Activated T-cell treated with anti-CD3 and anti-CD28 coated beads, Interleukin-2, amount 50 U/mL, for 24 hours (primary cell): Measurements from ENCODE around the gene PROM1.

Experiments used
- DNase-seq: peaks from one replicate; pipeline ENCODE4 v3.0.0-alpha.2; 2020
- H3K27ac Mint-ChIP-seq: 2 replicates; pipeline ENCODE4 v1.8.0; 2020; ENCODE audit warnings: mild to moderate bottlenecking, mixed read lengths
- H3K27me3 Mint-ChIP-seq: 2 replicates; pipeline ENCODE4 v1.8.0; 2020; ENCODE audit warnings: mixed read lengths
- H3K36me3 Mint-ChIP-seq: 2 replicates; pipeline ENCODE4 v1.8.0; 2020; ENCODE audit warnings: low read depth, mixed read lengths
- H3K4me1 Mint-ChIP-seq: 2 replicates; pipeline ENCODE4 v1.8.0; 2020; ENCODE audit warnings: low read depth, mixed read lengths
- H3K4me3 Mint-ChIP-seq: 2 replicates; pipeline ENCODE4 v1.8.0; 2020; ENCODE audit warnings: mild to moderate bottlenecking, moderate library complexity, mixed read lengths
- H3K9me3 Mint-ChIP-seq: 2 replicates; pipeline ENCODE4 v1.8.0; 2020; ENCODE audit warnings: mixed read lengths

PROM1 gene

DNA sequence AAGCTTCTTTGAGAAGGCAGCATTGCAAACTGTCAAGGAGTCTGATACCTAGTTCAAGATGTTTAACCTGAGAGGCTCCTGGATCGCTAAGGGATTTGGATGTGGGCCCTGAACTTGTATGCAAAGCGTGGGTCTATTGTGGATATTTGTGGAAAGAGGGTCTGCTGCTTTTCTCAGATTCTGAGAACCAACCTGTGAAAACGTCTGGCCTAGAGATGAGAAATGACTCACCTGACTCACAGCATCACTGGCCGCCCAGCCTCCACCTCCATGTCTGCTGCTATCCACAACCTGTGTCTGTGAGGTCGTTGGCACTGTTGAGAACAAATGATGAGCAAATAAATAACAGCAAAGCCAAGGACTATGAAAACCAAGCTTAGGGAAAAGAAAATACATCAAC lies 33.3 kb upstream of the PROM1 start:
- H3K4me3 Mint-ChIP-seq: no peak overlapping the region
- peaks cover 11% of the 10 kb centered on the region for H3K27me3 Mint-ChIP-seq
- H3K36me3 Mint-ChIP-seq: no peaks in the 10 kb centered on the region
- no peak for DNase-seq
- H3K4me1 Mint-ChIP-seq: peaks cover 3% of the 10 kb centered on the region
- no peak overlapping the region for H3K27ac Mint-ChIP-seq
- H3K9me3 Mint-ChIP-seq: no peaks in the 10 kb centered on the region

DNA sequence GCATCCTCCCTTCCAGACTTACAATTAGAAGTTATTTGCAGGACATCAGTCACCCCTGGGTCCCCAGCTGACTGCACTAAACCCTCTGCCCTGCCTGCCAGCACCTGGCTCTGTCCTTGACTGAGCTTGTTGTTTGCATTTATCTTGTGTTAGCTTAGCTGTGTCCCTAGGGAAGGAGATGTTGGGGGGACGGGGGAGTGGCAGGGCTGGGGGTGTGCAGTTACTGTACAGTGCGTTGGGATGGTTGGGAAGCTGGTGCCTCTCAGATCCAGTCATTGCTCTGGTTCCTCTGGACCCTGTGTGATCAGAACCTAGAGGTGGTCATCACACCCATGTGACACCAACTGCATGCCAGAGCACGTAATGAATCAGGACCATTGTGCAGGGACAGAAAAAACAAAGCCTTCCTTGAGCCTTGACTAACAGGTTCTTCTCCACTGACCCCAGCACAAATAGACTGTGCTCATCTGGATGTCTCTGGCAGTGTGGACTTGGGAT lies 32.7 kb upstream of the PROM1 start:
- H3K9me3 Mint-ChIP-seq: no peaks in the 10 kb centered on the region
- H3K4me1 Mint-ChIP-seq: no peaks in the 10 kb centered on the region
- DNase-seq: no peak
- peaks cover 18% of the 10 kb centered on the region for H3K27me3 Mint-ChIP-seq
- H3K36me3 Mint-ChIP-seq: no peaks in the 10 kb centered on the region
- H3K27ac Mint-ChIP-seq: no peak overlapping the region
- H3K4me3 Mint-ChIP-seq: no peak overlapping the region

DNA sequence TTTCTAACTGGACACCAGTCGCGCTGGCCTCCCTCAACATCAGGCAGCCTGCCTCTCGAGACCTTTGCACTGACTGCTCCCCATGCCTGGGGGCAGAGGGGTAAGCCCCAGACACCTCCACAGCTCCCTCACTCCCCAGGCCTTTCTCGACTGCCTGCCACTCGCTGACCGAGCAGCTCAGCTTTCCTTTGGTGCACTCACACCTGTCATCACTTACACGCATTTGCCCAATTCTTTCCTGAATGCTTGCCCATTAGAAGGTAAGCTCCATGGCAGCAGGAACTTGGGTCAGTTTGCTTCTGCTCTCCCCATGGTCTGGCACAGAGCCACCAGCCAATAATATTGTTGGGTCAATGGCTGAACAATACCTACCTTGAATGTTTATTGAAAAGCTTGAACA lies 32.2 kb upstream of the PROM1 start:
- no peak overlapping the region for H3K4me3 Mint-ChIP-seq
- no peaks in the 10 kb centered on the region for H3K9me3 Mint-ChIP-seq
- no peaks in the 10 kb centered on the region for H3K4me1 Mint-ChIP-seq
- peaks cover 20% of the 10 kb centered on the region for H3K27me3 Mint-ChIP-seq
- no peaks in the 10 kb centered on the region for H3K36me3 Mint-ChIP-seq
- no peak overlapping the region for H3K27ac Mint-ChIP-seq
- no peak for DNase-seq

DNA sequence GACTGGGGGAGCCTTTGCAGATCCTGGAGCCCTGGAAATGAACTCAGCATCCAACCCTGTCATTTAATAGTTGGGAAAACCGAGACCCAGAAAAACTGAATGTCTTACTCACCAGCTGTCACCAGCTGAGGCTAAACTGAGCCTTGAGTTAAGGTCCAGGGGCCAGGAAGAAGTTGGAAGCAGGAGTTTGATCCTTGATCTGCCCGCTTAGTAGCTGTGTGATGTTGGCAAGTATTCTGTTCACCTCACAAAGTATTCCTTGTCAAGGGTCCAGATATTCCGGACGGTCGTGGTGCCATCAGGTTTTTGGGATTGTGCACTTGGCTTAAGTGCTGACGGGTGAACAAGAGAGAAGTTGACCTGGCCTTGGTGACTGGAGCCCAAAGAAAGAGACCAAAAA lies 30.7 kb upstream of the PROM1 start:
- Mint-ChIP-seq H3K27me3 (peaks cover 20% of the 10 kb centered on the region), H3K4me1 (no peaks in the 10 kb centered on the region), H3K27ac (no peak overlapping the region), H3K36me3 (no peaks in the 10 kb centered on the region), H3K9me3 (no peaks in the 10 kb centered on the region), H3K4me3 (no peak overlapping the region)
- no peak for DNase-seq

DNA sequence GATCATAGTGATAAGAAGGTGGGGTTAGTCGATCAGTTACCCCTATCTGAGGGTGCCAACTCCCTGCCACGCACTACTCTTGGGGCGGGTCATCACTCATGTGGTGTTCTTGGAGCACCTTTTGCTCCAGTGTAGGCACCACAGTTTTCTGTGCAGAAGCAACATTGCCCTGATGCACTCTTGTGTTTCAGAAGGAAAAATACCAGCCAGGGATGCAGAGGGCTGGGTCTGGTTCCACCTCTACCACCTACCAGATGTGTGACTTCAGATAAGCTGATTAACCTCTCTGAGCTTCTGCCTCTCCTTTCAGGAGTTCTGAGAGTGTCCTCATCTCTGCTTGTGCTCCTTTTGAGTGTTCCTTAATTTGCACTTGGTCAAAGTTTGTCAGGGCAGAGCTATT lies 29.9 kb upstream of the PROM1 start:
- Mint-ChIP-seq H3K4me1 (no peaks in the 10 kb centered on the region), H3K27ac (no peak overlapping the region), H3K36me3 (no peaks in the 10 kb centered on the region), H3K27me3 (peaks cover 20% of the 10 kb centered on the region), H3K4me3 (no peak overlapping the region), H3K9me3 (no peaks in the 10 kb centered on the region)
- DNase-seq: no peak

DNA sequence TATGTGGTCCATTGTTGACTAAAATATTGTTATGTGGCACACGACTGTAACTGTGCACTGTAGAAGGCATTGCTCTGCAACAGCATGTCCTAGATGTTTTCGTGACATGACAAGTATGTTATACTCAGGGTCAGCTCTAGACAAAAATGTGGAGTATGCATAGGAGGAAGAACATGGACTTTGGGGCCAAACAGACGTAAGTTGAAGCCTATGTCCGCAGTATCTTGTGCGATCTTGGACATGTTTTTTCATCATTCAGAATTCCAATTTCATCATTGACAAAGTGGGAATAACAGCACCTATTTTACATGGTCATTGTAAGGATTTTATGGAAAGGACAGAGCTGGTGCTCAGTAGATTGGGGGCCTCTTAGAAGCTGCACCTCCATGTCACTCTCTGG lies 27.7 kb upstream of the PROM1 start:
- Mint-ChIP-seq H3K4me1 (no peaks in the 10 kb centered on the region), H3K4me3 (no peak overlapping the region), H3K27ac (no peak overlapping the region), H3K36me3 (no peaks in the 10 kb centered on the region), H3K27me3 (peaks cover 23% of the 10 kb centered on the region), H3K9me3 (no peaks in the 10 kb centered on the region)
- DNase-seq: no peak

DNA sequence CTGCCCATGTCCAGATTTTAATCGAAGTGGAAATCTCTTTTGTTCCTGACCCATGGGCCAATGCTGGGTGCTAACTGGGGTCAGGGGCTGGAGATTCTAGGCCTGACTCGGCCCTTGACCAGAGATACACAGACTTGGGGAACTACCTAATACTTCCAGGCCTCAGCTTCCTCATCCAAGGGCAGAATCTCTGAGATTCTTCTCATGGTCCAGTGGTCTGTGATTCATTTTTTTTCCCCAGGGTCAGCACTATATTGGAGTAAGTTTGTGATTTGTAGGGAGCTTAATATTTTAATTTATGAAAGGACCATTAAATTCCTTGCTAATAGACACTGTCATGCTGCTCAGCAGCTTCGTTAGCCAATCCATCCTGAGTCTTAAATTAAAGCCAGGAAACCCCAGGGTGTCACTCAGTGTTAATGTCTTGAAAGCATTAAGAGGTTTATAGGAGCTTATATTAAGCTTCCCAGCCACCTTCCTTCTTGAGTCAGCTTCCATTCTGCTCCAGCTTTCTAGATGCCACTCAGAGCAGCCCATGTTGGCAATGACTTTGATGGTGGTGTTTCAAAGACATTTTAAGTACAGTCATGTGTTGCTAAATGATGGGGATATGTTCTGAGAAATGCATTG lies 27.0 kb upstream of the PROM1 start:
- Mint-ChIP-seq H3K27ac (no peak overlapping the region), H3K36me3 (no peaks in the 10 kb centered on the region), H3K9me3 (no peaks in the 10 kb centered on the region), H3K27me3 (peaks cover 23% of the 10 kb centered on the region), H3K4me3 (no peak overlapping the region), H3K4me1 (no peaks in the 10 kb centered on the region)
- no peak for DNase-seq

DNA sequence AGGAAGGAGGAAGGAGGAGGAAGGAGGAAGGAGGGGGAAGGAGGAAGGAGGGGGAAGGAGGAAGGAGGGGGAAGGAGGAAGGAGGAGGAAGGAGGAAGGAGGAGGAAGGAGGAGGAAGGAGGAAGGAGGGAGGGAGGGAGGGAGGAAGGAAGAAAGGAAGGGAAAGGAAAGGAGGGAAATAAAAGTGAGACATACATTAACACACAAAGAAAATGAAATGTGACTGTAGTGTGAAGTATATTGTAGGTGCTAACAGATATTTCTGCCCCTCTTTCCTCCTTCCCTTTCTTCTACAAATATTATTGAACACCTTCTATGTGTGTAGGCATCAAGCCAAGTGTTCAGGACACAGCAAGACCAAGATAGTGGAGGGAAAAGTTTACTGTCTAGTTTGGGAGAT lies 26.4 kb upstream of the PROM1 start:
- no peaks in the 10 kb centered on the region for H3K9me3 Mint-ChIP-seq
- no peak overlapping the region for H3K4me3 Mint-ChIP-seq
- no peaks in the 10 kb centered on the region for H3K4me1 Mint-ChIP-seq
- peaks cover 23% of the 10 kb centered on the region for H3K27me3 Mint-ChIP-seq
- no peaks in the 10 kb centered on the region for H3K36me3 Mint-ChIP-seq
- H3K27ac Mint-ChIP-seq: no peak overlapping the region
- no peak for DNase-seq

DNA sequence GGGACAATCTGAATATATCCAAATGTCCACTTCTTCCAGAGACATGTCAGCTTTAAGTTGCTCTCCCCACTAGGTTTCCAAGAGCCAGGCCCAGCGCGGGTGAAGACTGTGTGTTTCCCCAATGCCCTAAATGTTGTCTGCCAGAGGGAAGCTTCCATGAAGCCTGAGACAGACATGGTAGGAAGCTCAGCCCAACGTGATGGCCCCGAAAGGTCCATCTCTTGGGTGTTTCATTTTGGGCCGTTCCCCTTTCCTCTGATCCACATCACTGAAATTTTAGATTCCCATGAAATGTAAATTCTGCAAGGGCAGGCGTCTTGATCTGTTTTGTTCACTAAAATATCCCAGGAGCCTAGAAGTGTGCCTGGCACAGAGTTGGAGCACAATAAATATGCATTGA lies 25.4 kb upstream of the PROM1 start:
- Mint-ChIP-seq H3K27ac (no peak overlapping the region), H3K36me3 (no peaks in the 10 kb centered on the region), H3K27me3 (peaks cover 23% of the 10 kb centered on the region), H3K4me3 (no peak overlapping the region), H3K4me1 (no peaks in the 10 kb centered on the region), H3K9me3 (no peaks in the 10 kb centered on the region)
- DNase-seq: no peak

DNA sequence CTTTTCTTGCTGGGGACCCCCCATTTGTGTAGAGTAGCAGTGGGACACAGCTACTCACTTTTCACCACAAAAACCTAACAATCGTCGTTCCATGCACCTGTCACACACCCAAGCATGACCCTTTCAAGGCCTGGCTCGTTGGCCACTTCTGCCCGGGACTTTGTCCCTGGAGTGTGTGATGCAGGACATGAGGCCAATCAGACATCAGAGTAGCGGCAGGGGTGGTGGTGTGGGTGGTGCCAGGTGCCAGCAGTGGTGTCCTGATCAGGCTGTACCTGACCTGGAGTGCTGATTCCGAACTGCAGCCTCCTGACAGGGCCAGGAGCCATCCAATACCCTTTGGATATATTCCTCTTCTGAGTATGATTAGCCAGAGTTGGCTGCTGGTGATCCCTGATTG lies 23.1 kb upstream of the PROM1 start:
- no peak for DNase-seq
- Mint-ChIP-seq H3K4me1 (no peaks in the 10 kb centered on the region), H3K4me3 (no peak overlapping the region)

DNA sequence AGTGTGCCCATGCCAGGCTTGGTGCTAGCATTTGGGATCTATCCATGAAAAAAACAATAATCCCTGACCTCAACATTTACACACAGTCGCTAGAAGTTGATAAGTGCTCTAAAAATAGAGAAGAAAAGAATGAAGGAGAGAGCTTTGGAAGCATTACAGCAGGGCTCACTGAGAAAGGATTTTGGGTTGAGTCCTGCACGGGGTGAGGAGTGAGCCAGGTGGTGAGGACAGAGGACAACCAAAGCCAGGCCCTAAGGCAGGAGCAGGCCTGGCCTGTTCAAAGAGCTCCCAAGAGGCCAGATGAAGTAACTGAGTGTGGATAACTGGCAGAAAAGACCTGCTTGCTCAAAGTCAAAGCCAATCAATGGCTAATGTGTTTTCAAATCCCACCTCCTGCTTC lies 20.7 kb upstream of the PROM1 start:
- DNase-seq: no peak
- Mint-ChIP-seq H3K36me3 (no peaks in the 10 kb centered on the region), H3K9me3 (no peaks in the 10 kb centered on the region), H3K27ac (no peak overlapping the region), H3K4me1 (no peaks in the 10 kb centered on the region), H3K4me3 (no peak overlapping the region), H3K27me3 (peaks cover 3% of the 10 kb centered on the region)

More for the DNA sequence above, 23.1 kb upstream of the PROM1 start:
- H3K27ac Mint-ChIP-seq: no peak overlapping the region
- H3K36me3 Mint-ChIP-seq: no peaks in the 10 kb centered on the region
- no peaks in the 10 kb centered on the region for H3K9me3 Mint-ChIP-seq
- H3K27me3 Mint-ChIP-seq: peaks cover 9% of the 10 kb centered on the region

DNA sequence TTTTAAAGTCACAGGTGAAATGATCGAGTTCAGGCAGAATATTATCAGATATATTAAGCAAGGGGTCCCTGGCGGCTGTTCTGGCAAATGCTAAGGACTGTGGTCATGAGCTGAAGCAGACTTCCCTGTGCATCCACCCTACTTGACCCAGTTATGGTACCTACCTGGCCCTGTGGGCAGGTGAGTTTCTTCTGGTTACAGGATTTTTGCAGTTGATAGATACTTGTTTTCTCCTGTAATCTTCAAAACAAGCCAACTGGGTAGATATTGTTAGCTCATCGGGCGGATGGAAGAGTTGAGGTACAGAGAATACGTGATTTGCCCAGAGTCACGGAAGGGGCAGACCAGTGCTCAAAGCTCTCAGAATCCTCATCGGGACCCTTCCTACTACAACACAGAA lies 18.5 kb upstream of the PROM1 start:
- Mint-ChIP-seq H3K4me3 (no peak overlapping the region), H3K36me3 (no peaks in the 10 kb centered on the region), H3K27ac (no peak overlapping the region), H3K4me1 (no peaks in the 10 kb centered on the region), H3K9me3 (no peaks in the 10 kb centered on the region), H3K27me3 (peaks cover 7% of the 10 kb centered on the region)
- no peak for DNase-seq

DNA sequence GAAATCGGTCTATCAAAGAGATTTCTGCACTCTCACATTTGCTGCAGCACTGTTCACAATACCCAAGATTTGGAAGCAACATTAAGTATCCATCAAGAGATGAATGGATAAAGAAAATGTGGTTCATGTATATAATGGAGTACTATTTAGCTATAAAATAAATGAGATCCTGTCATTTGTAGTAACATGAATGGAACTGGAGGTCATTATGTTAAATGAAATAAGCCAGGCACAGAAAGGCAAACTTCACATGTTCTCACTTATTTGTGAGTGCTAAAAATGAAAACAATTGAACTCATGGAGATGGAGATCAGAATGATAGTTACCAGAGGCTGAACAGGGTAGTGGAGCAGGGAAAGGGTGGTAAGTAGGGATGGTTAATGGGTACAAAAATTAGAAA lies 17.0 kb upstream of the PROM1 start:
- Mint-ChIP-seq H3K27me3 (peaks cover 12% of the 10 kb centered on the region), H3K36me3 (no peaks in the 10 kb centered on the region), H3K9me3 (no peaks in the 10 kb centered on the region), H3K4me1 (no peaks in the 10 kb centered on the region), H3K27ac (no peak overlapping the region), H3K4me3 (no peak overlapping the region)
- DNase-seq: no peak

DNA sequence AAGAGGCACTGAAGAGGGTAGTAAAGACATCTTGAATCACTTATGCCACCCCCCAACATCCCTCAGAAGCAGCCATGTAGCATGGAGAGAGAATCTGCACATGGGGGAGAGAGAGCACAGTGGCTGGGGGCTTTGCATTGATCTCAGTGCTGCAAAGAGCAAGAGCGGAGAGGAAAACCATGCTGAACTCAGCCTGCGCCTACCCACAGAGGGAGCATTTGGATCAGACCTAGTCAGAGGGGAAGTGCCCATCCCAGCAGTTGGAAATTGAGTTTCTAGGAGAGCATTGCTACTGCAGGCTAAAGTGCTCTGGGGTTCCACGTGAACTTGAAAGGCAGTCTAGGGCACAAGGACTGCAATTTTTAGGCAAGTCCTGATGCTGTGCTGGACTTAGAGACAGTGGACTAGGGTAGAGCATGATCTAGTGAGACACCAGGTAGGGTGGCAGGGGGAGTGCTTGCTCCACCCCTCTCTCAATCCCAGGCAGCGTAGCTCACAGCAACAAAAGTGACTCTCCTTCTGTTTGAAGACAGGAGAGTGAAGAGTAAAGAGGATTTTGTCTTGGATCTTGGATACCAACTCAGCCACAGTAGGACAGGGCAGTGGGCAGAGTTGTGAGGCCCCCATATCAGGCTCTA lies 9.0 kb upstream of the PROM1 start:
- Mint-ChIP-seq H3K36me3 (no peaks in the 10 kb centered on the region), H3K27me3 (peaks cover 56% of the 10 kb centered on the region), H3K27ac (no peak overlapping the region)

DNA sequence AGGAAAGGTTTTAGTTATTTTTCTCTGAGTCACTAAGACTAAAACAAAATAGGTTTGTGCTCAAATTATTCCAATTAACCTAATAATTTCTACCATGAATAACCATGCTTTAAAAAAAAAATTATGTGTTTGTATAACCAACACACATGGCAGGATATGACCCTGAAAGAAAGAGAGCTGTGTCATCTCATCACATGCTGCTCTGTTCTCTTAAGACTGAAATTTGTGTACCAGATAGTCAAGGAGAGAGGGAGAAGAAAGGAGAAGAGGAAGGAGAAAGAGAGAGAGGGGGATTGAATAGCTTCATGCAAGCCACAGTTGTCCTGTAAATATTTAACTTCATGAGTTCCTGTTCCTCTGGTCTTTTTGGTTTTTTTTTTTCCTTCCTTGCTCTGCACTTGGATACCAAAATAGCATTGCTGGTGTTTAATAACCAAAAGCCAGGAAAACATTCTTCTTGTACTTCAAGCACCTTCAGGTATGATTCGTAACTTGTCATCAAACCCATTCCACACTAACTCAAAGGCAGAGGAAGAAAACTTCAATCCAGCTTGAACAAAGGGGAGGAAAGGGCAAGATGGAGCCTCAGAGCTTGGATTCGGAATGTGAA lies 6.4 kb upstream of the PROM1 start:
- Mint-ChIP-seq H3K27me3 (peaks cover 69% of the 10 kb centered on the region), H3K36me3 (no peaks in the 10 kb centered on the region), H3K27ac (no peak overlapping the region)

More for the DNA sequence above, 9.0 kb upstream of the PROM1 start:
- no peak for DNase-seq
- Mint-ChIP-seq H3K9me3 (no peaks in the 10 kb centered on the region), H3K4me3 (no peak overlapping the region), H3K4me1 (no peaks in the 10 kb centered on the region)

More for the DNA sequence above, 6.4 kb upstream of the PROM1 start:
- Mint-ChIP-seq H3K9me3 (no peaks in the 10 kb centered on the region), H3K4me3 (no peak overlapping the region), H3K4me1 (no peaks in the 10 kb centered on the region)
- DNase-seq: no peak
